Measurements from ENCODE around the gene GGPS1.

- no peak for TF ChIP-seq CTCF (IDR thresholded peaks at IDR 0.05)
- TF ChIP-seq POLR2A (IDR thresholded peaks at IDR 0.05; ENCODE audit: low read depth) = no peak
Measured at GRCh38 chr1:235279694-235280093, 48.7 kb upstream of the GGPS1 start.

All from esophagus muscularis mucosa (tissue), 3 donors.